H1 (cell line): ENCODE data around the gene PDZK1IP1. TPM values are rescaled to one million over a fixed set of nuclear protein-coding genes. Genes with fewer than 3 reads are reported as not detected.

Experiments
- CTCF ChIA-PET: fragments of 300-600 bp; sonication (Branson Sonifier 250); formaldehyde crosslinking; loops from one replicate; lab custom pipeline; 2021; ENCODE audit not compliant: partially characterized antibody; lab: Charles Lee
- POLR2A ChIA-PET: fragments of 300-600 bp; sonication (Branson Sonifier 250); formaldehyde crosslinking; loops from one replicate; lab custom pipeline; 2021; ENCODE audit warnings: inconsistent platforms; ENCODE audit not compliant: partially characterized antibody; lab: Charles Lee
- DNase-seq, 2 experiments: peaks; one replicate each; pipeline versions ENCODE4 v3.0.0 to v3.0.0-alpha.2; 2010 to 2022; ENCODE audit warnings: low spot score in 2 of 2, low read depth in 1 of 2, mixed read lengths in 1 of 2
- FAIRE-seq: peaks from 2 replicates; lab custom pipeline; 2011; peaks lifted over from hg19 to GRCh38; lab: Jason Lieb, UNC
- H2AFZ ChIP-seq: 2 replicates; pipeline ENCODE4 v1.8.1; 2012; ENCODE audit warnings: low read length, inconsistent platforms
- H2AK5ac ChIP-seq: 2 replicates; pipeline ENCODE4 v1.6.1; 2013; ENCODE audit warnings: low read depth, low read length
- H2BK120ac ChIP-seq: replicated peaks from 2 replicates; pipeline ENCODE3; 2013; ENCODE audit warnings: low read depth, low read length, inconsistent platforms
- H2BK12ac ChIP-seq: 2 replicates; pipeline ENCODE4 v1.6.1; 2013; ENCODE audit warnings: low read depth, low read length
- H2BK15ac ChIP-seq: 2 replicates; pipeline ENCODE4 v1.6.1; 2013; ENCODE audit warnings: low read length
- H2BK20ac ChIP-seq: 2 replicates; pipeline ENCODE4 v1.6.1; 2013; ENCODE audit warnings: low read length
- H2BK5ac ChIP-seq: 2 replicates; pipeline ENCODE4 v1.6.1; 2013; ENCODE audit warnings: low read depth, low read length
- H3K14ac ChIP-seq: 2 replicates; pipeline ENCODE4 v1.6.1; 2013; ENCODE audit warnings: inconsistent platforms; ENCODE audit not compliant: insufficient read length
- H3K18ac ChIP-seq: 2 replicates; pipeline ENCODE4 v1.6.1; 2013; ENCODE audit warnings: low read length; ENCODE audit errors: extremely low read depth
- H3K23ac ChIP-seq: 2 replicates; pipeline ENCODE4 v1.6.1; 2013; ENCODE audit warnings: inconsistent platforms; ENCODE audit not compliant: insufficient read length
- H3K23me2 ChIP-seq: 2 replicates; pipeline ENCODE4 v1.6.1; 2013; ENCODE audit warnings: low read depth, low read length
- H3K27ac ChIP-seq: 2 replicates; pipeline ENCODE4 v1.6.1; 2011; ENCODE audit warnings: low read depth, low read length, inconsistent platforms
- H3K27me3 ChIP-seq, 4 experiments: replicated peaks in 1 of 4; 1 replicate in 1 of 4; 2 replicates in 3 of 4; pipeline versions ENCODE4 v1.6.1 to v1.8.1; 2011 to 2013; ENCODE audit warnings: low read length in 3 of 4, mild to moderate bottlenecking in 3 of 4, inconsistent platforms in 2 of 4, mixed read lengths in 2 of 4, moderate library complexity in 1 of 4; ENCODE audit not compliant: control insufficient read depth in 3 of 4, insufficient read depth in 3 of 4; ENCODE audit errors: extremely low read depth in 1 of 4
- H3K36me3 ChIP-seq, 4 experiments: 2 replicates each; pipeline versions ENCODE4 v1.6.1 to v1.8.1; 2011 to 2013; ENCODE audit warnings: mild to moderate bottlenecking in 4 of 4, low read length in 3 of 4, moderate library complexity in 2 of 4, control low read depth in 1 of 4, inconsistent platforms in 1 of 4; ENCODE audit not compliant: insufficient read depth in 4 of 4, control insufficient read depth in 2 of 4
- H3K4ac ChIP-seq: replicated peaks from 2 replicates; pipeline ENCODE3; 2013; ENCODE audit warnings: low read length, low read depth, mixed read lengths, inconsistent platforms; ENCODE audit not compliant: insufficient read length
- H3K4me1 ChIP-seq, 4 experiments: replicated peaks in 1 of 4; 1 replicate in 1 of 4; 2 replicates in 3 of 4; pipeline versions ENCODE4 v1.6.1 to v1.8.1; 2011 to 2013; ENCODE audit warnings: low read length in 3 of 4, inconsistent platforms in 2 of 4, mixed read lengths in 1 of 4; ENCODE audit not compliant: insufficient read depth in 4 of 4, control insufficient read depth in 3 of 4
- H3K4me2 ChIP-seq, 2 experiments: 2 replicates each; pipeline versions ENCODE4 v1.6.1 to v1.8.1; 2011 to 2013; ENCODE audit warnings: low read depth in 2 of 2, low read length in 2 of 2, control low read depth in 1 of 2, inconsistent platforms in 1 of 2, mild to moderate bottlenecking in 1 of 2; ENCODE audit not compliant: insufficient read depth in 1 of 2
- H3K4me3 ChIP-seq, 4 experiments: fragments of 200-600, 300-600 bp in 1 of 4; sonication (generic), shearing (Covaris generic), sonication (Bioruptor Twin) in 1 of 4; 2 replicates each; pipeline versions ENCODE4 v1.5.1 to v1.8.1; 2011 to 2016; ENCODE audit warnings: low read length in 4 of 4, low read depth in 3 of 4, control low read depth in 2 of 4, inconsistent platforms in 2 of 4, mild to moderate bottlenecking in 2 of 4, mixed read lengths in 1 of 4, moderate library complexity in 1 of 4; ENCODE audit not compliant: insufficient read depth in 2 of 4; ENCODE audit errors: extremely low read depth in 1 of 4
- H3K56ac ChIP-seq: replicated peaks from 2 replicates; pipeline ENCODE3; 2013; ENCODE audit warnings: low read depth, mild to moderate bottlenecking, mixed read lengths, low read length, inconsistent platforms; ENCODE audit not compliant: insufficient read length
- H3K79me1 ChIP-seq: 2 replicates; pipeline ENCODE4 v1.6.1; 2013; ENCODE audit warnings: low read depth, low read length, control low read depth
- H3K79me2 ChIP-seq, 2 experiments: 2 replicates each; pipeline versions ENCODE4 v1.6.1 to v1.8.1; 2012 to 2013; ENCODE audit warnings: low read length in 2 of 2, mild to moderate bottlenecking in 2 of 2, inconsistent platforms in 1 of 2; ENCODE audit not compliant: insufficient read depth in 2 of 2, control insufficient read depth in 1 of 2
- H3K9ac ChIP-seq, 4 experiments: replicated peaks in 1 of 4; 1 replicate in 1 of 4; 2 replicates in 3 of 4; pipeline versions ENCODE4 v1.6.1 to v1.8.1; 2011 to 2013; ENCODE audit warnings: low read depth in 3 of 4, low read length in 3 of 4, control low read depth in 2 of 4, mild to moderate bottlenecking in 2 of 4, moderate library complexity in 2 of 4, inconsistent platforms in 1 of 4; ENCODE audit errors: extremely low read depth in 1 of 4
- H3K9me3 ChIP-seq, 2 experiments: 2 replicates each; pipeline versions ENCODE4 v1.6.1 to v1.8.1; 2012 to 2013; ENCODE audit warnings: mild to moderate bottlenecking in 2 of 2, moderate library complexity in 2 of 2, control low read depth in 1 of 2, inconsistent platforms in 1 of 2, low read depth in 1 of 2, low read length in 1 of 2, mixed read lengths in 1 of 2; ENCODE audit not compliant: insufficient read depth in 2 of 2
- H4K20me1 ChIP-seq, 2 experiments: replicated peaks in 1 of 2; 2 replicates each; pipeline versions ENCODE3 to v1.8.1; 2011 to 2013; ENCODE audit warnings: inconsistent platforms in 2 of 2, low read length in 2 of 2, mild to moderate bottlenecking in 1 of 2; ENCODE audit not compliant: insufficient read depth in 2 of 2, control insufficient read depth in 1 of 2
- H4K5ac ChIP-seq: 2 replicates; pipeline ENCODE4 v1.6.1; 2013; ENCODE audit warnings: low read length, low read depth, mixed read lengths, inconsistent platforms; ENCODE audit not compliant: insufficient read length
- H4K8ac ChIP-seq: 2 replicates; pipeline ENCODE4 v1.8.0; 2013; ENCODE audit warnings: mild to moderate bottlenecking, moderate library complexity, low read length, inconsistent platforms; ENCODE audit not compliant: insufficient read depth; ENCODE audit errors: extremely low read depth
- H4K91ac ChIP-seq: replicated peaks from 2 replicates; pipeline ENCODE3; 2013; ENCODE audit warnings: low read length, mixed read lengths, inconsistent platforms; ENCODE audit not compliant: insufficient read length
- GABPA ChIP-seq: IDR thresholded peaks from 2 replicates; pipeline ENCODE4 v1.6.1; 2011; ENCODE audit warnings: mild to moderate bottlenecking, low read length, moderate library complexity, borderline replicate concordance; ENCODE audit not compliant: insufficient read depth
- WGBS, 2 experiments: shearing (Covaris generic) in 1 of 2; methylation state at CpG; one replicate each; pipeline versions ENCODE4 v1.1.6 to v1.1.7; 2013 to 2015; ENCODE audit warnings: low lambda C conversion rate in 2 of 2, mixed read lengths in 2 of 2, inconsistent platforms in 1 of 2, low coverage in 1 of 2, missing lambda C conversion rate in 1 of 2; ENCODE audit not compliant: insufficient replicate concordance in 2 of 2, insufficient coverage in 1 of 2, insufficient read length in 1 of 2; ENCODE audit errors: extremely low coverage in 1 of 2, missing lambda C conversion rate in 1 of 2; 5-methylcytosine and 5-hydroxymethylcytosine counted together
- polyA plus RNA-seq, 7 experiments: library from polyadenylated mRNA; depleted of rRNA in 3 of 7; stranded (reverse) in 5 of 7; unstranded in 2 of 7; fragments of >200 nt in 5 of 7; fragments of 200-250 nt in 2 of 7; gene quantifications; 1 replicate in 5 of 7; 2 replicates in 1 of 7; 4 replicates in 1 of 7; pipeline versions ENCODE4 v1.2.1 to v1.2.3, GENCODE V29; 2011 to 2013; ENCODE audit warnings: missing spikeins in 2 of 7, mixed read lengths in 2 of 7
- total RNA-seq: library from RNA; stranded (reverse); fragmentation: NEBNext Ultra II Directional; extraction: Animal tissue kit (Norgen Biotek cat#: 25700); gene quantifications from 2 replicates; pipeline ENCODE4 v1.2.1, GENCODE V29; 2021

The PDZK1IP1 gene
- total and polyA plus RNA-seq, 2 of the 8 experiments (the other 6 are each of a cell fraction or from before 2014, with no cell fraction given) = 0.17 TPM; not detected in 1

DNA sequence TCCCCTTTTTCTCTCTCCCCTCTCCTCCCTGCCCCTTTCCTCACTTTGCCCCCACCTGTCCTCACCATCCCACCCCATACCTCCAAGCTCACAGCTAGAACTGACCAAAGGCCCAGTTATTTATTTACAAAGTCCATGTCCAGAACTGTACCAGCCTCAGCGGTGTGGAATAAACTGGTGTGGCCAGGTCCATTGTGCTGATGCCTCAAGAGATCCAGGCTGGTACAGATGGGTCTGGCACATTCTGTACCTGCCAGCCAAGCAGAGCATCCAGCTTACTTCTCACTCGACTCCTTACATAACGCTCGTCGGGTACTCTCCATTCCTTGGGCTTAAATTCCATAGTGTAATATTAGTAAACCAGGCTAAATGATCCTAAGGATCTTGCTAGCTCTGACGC, 11.8 kb downstream of the PDZK1IP1 start:
- TF ChIP-seq GABPA = no peak
- no peak overlapping the region for H3K27ac ChIP-seq
- H2BK120ac ChIP-seq = no peak overlapping the region
- H4K8ac ChIP-seq = peak overlapping the region; percentile 23; the same call in 1 of the 2 replicates
- H3K18ac ChIP-seq = no peak overlapping the region
- no peaks in the 10 kb centered on the region for H3K36me3 ChIP-seq
- H2BK5ac ChIP-seq = no peak overlapping the region
- no peak overlapping the region for H3K23ac ChIP-seq
- CTCF ChIA-PET = interaction anchor here (0.5 to 14.4 kb wide), 21 partner anchors 14 to 457 kb away, joined by 3 to 207 read pairs (median 4); partner anchors contain the start of gene PDZK1IP1
- no peaks in the 10 kb centered on the region for H4K20me1 ChIP-seq
- DNase-seq (no peak), FAIRE-seq (no peak)
- H2AK5ac ChIP-seq = no peak overlapping the region; the same call in 1 of the 2 replicates
- H3K9ac ChIP-seq = no peak overlapping the region
- peaks cover 4% of the 10 kb centered on the region; the same call in 1 of the 2 replicates for H3K23me2 ChIP-seq
- H3K14ac ChIP-seq = no peak overlapping the region
- peak overlapping the region; percentile 31; the same call in 1 of the 2 replicates for H2BK12ac ChIP-seq
- POLR2A ChIA-PET = interaction anchor here (0.9 to 1.9 kb wide), 4 partner anchors 15 to 136 kb away, joined by 3 to 10 read pairs (median 4); partner anchors contain the start of gene STIL
- H3K4ac ChIP-seq = no peak overlapping the region
- H3K4me2 ChIP-seq = peak overlapping the region in 1 of 2 experiments; percentile 36; a peak in 1 of 4 replicates
- no peaks in the 10 kb centered on the region for H3K79me2 ChIP-seq
- H3K56ac ChIP-seq = no peak overlapping the region
- H3K79me1 ChIP-seq = no peaks in the 10 kb centered on the region
- H2BK20ac ChIP-seq = no peak overlapping the region
- H3K9me3 ChIP-seq = no peaks in the 10 kb centered on the region
- H4K5ac ChIP-seq = no peak overlapping the region
- no peak overlapping the region for H2AFZ ChIP-seq
- no peak overlapping the region for H3K4me3 ChIP-seq
- peaks cover 0 to 10% (median 2%) of the 10 kb centered on the region in 4 experiments; a peak in 4 of 7 replicates for H3K4me1 ChIP-seq
- peaks cover 0 to 13% (median 12%) of the 10 kb centered on the region in 4 experiments; a peak in 5 of 7 replicates for H3K27me3 ChIP-seq
- WGBS, 2 experiments = 87% methylated on average over 6 of the region's 6 CpGs; no CpG with 5 or more reads in 1 of the 2 experiments
- no peak overlapping the region for H4K91ac ChIP-seq
- no peak overlapping the region; the same call in 1 of the 2 replicates for H2BK15ac ChIP-seq
